WTC11 (cell line): ENCODE measurements around the gene TIMP2.

ENCODE experiments used
- ETV6 ChIP-seq: sonication (generic); formaldehyde crosslinking; IDR thresholded peaks from 2 replicates; pipeline ENCODE4 v1.8.1; 2022; ENCODE audit warnings: mild to moderate bottlenecking, missing genetic modification reagents
- NFYB ChIP-seq: sonication (generic); formaldehyde crosslinking; conservative IDR thresholded peaks from 2 replicates; pipeline ENCODE4 v1.8.0; 2022; ENCODE audit warnings: low read depth, missing genetic modification reagents
- SOX15 ChIP-seq: fragments of 250-450 bp; sonication (Bioruptor Pico); IDR thresholded peaks from 2 replicates; pipeline ENCODE4 v1.9.0; 2021; ENCODE audit warnings: mild to moderate bottlenecking
- ZNF232 ChIP-seq: sonication (generic); formaldehyde crosslinking; IDR thresholded peaks from 2 replicates; pipeline ENCODE4 v1.8.0; 2022; ENCODE audit warnings: mild to moderate bottlenecking, missing genetic modification reagents
- ZNF423 ChIP-seq: fragments of 250-450 bp; sonication (Bioruptor Pico); IDR thresholded peaks from 2 replicates; pipeline ENCODE4 v2.1.2; 2022; ENCODE audit warnings: mild to moderate bottlenecking, moderate library complexity
- TF ChIP-seq, protein P1 (sequence below): sonication (generic); formaldehyde crosslinking; IDR thresholded peaks from 2 replicates; pipeline ENCODE4 v1.8.0; 2022; ENCODE audit warnings: mild to moderate bottlenecking, missing genetic modification reagents
- TF ChIP-seq, protein P2 (sequence below): fragments of 200-600 bp; IDR thresholded peaks from 2 replicates; pipeline ENCODE4 v1.8.0; 2022; ENCODE audit warnings: antibody characterized with exemption
- TF ChIP-seq, protein P3 (sequence below): sonication (generic); formaldehyde crosslinking; IDR thresholded peaks from 2 replicates; pipeline ENCODE4 v1.8.1; 2022; ENCODE audit warnings: low read depth, missing genetic modification reagents, borderline replicate concordance
- TF ChIP-seq, protein P4 (sequence below): sonication (generic); formaldehyde crosslinking; IDR thresholded peaks from 2 replicates; pipeline ENCODE4 v1.8.1; 2023; ENCODE audit warnings: mild to moderate bottlenecking, missing genetic modification reagents, moderate library complexity

DNA sequence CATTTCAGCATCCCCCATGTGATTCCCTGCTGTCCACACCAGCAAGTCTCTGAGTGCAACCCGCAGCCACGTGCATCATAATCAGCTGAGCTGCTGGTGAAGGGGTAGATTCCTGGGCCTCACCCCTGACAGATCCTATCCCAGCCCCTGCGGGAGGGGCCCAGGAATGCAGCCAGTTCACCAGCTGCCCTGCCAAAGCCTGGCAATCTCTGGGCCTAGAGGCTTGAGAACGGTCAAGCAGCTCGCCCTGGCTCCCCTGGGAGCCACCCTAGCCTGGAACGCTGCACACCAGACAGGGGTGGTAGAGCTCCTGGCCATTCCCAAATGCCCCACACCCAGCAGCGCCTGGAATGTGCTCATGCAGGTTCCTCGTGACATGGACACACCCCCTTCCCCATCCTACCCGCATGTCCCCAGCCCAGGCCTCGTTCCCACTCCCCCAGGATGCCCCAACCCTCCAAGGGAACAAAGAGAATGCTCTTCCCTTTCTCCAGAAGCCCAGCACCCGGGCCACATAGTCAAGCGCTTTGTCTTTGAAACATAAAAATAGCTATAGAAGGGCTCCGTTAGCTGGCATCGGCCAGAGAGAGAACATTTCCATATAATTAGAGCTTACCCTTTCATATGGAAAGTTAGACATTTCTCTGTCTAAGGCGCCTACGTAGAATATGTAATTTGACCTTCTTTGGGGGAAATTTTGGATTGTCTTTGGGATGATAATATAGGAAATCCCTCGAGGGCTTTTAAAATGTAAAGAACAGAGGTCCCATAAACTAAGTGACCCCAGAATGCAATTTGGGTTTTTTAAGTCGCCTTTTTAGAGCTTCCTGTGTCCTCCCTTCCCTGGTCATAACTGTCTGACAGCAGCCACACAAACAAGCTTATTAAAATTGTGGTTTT lies 25.6 kb downstream of the TIMP2 start:
- TF ChIP-seq, protein P1, sequence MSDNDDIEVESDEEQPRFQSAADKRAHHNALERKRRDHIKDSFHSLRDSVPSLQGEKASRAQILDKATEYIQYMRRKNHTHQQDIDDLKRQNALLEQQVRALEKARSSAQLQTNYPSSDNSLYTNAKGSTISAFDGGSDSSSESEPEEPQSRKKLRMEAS (CRISPR knock-in tag), result peak; percentile 43; the same call in 1 of the 2 replicates
- TF ChIP-seq, protein P2, sequence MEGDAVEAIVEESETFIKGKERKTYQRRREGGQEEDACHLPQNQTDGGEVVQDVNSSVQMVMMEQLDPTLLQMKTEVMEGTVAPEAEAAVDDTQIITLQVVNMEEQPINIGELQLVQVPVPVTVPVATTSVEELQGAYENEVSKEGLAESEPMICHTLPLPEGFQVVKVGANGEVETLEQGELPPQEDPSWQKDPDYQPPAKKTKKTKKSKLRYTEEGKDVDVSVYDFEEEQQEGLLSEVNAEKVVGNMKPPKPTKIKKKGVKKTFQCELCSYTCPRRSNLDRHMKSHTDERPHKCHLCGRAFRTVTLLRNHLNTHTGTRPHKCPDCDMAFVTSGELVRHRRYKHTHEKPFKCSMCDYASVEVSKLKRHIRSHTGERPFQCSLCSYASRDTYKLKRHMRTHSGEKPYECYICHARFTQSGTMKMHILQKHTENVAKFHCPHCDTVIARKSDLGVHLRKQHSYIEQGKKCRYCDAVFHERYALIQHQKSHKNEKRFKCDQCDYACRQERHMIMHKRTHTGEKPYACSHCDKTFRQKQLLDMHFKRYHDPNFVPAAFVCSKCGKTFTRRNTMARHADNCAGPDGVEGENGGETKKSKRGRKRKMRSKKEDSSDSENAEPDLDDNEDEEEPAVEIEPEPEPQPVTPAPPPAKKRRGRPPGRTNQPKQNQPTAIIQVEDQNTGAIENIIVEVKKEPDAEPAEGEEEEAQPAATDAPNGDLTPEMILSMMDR, result no peak
- TF ChIP-seq SOX15 (no peak), ZNF423 (CRISPR knock-in tag) (0 out of 2 replicates have a peak, but pooled peaks have one; percentile 32), NFYB (no peak), ZNF232 (CRISPR knock-in tag) (no peak), ETV6 (CRISPR knock-in tag) (no peak)
- TF ChIP-seq, protein P3, sequence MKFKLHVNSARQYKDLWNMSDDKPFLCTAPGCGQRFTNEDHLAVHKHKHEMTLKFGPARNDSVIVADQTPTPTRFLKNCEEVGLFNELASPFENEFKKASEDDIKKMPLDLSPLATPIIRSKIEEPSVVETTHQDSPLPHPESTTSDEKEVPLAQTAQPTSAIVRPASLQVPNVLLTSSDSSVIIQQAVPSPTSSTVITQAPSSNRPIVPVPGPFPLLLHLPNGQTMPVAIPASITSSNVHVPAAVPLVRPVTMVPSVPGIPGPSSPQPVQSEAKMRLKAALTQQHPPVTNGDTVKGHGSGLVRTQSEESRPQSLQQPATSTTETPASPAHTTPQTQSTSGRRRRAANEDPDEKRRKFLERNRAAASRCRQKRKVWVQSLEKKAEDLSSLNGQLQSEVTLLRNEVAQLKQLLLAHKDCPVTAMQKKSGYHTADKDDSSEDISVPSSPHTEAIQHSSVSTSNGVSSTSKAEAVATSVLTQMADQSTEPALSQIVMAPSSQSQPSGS (CRISPR knock-in tag), result no peak
- TF ChIP-seq, protein P4, sequence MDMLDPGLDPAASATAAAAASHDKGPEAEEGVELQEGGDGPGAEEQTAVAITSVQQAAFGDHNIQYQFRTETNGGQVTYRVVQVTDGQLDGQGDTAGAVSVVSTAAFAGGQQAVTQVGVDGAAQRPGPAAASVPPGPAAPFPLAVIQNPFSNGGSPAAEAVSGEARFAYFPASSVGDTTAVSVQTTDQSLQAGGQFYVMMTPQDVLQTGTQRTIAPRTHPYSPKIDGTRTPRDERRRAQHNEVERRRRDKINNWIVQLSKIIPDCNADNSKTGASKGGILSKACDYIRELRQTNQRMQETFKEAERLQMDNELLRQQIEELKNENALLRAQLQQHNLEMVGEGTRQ (CRISPR knock-in tag), result no peak
